Stimulated activated CD4-positive, alpha-beta T cell treated with anti-CD3 and anti-CD28 coated beads, Interleukin-1b, Interleukin-23, amount 100 ng/mL, for 1 hour (primary cell): ENCODE results near the gene RPA3.

ENCODE experiments used
- DNase-seq, 2 donors: peaks; one replicate each; pipeline ENCODE4 v3.0.0-alpha.2; 2020; ENCODE audit warnings: low read depth in 2 of 2

Gene RPA3

GRCh38 chr7:7607010-7607409 is 111.4 kb downstream of the RPA3 start:
- DNase-seq: no peak

- DNase-seq: no peak
These were observed 122.2 kb downstream of the RPA3 start for GRCh38 chr7:7596176-7596575.

GRCh38 chr7:7595451-7595850 is 123.0 kb downstream of the RPA3 start:
- no peak for DNase-seq
